Endothelial cell of umbilical vein (primary cell): Measurements from ENCODE around the gene TMEM239. TPM values are rescaled to one million over a fixed set of nuclear protein-coding genes. Genes with fewer than 3 reads are reported as not detected.

ENCODE experiments used
- BruUV-seq: library from RNA; stranded (reverse); fragments of 400-500 nt; replicated peaks from 2 replicates; lab custom pipeline; 2021; lab: Mats Ljungman, UMichigan
- CTCF ChIA-PET: fragments of 300-600, 350-600 bp; sonication (Branson Sonifier 250); formaldehyde crosslinking; loops from one replicate; lab custom pipeline; 2021; ENCODE audit warnings: antibody characterized with exemption, inconsistent platforms; lab: Charles Lee
- POLR2A ChIA-PET: fragments of 300-600, 350-600 bp; sonication (Branson Sonifier 250); formaldehyde crosslinking; loops from one replicate; lab custom pipeline; 2021; ENCODE audit warnings: antibody characterized with exemption, inconsistent platforms; lab: Charles Lee
- DNase-seq: peaks from one replicate; pipeline ENCODE4 v3.0.0-alpha.2; 2011; ENCODE audit warnings: low read depth, low spot score
- FAIRE-seq: peaks from 2 replicates; lab custom pipeline; 2011; peaks lifted over from hg19 to GRCh38; lab: Jason Lieb, UNC
- H2AFZ ChIP-seq: 2 replicates; pipeline ENCODE4 v1.6.0; 2012; ENCODE audit warnings: low read depth, low read length, control low read depth, inconsistent platforms
- H3K27ac ChIP-seq: 2 replicates; pipeline ENCODE4 v1.5.1; 2011; ENCODE audit warnings: low read depth, mild to moderate bottlenecking, control low read depth, low read length, moderate library complexity; ENCODE audit not compliant: insufficient read depth
- H3K27me3 ChIP-seq, 2 experiments: 2 replicates each; pipeline versions ENCODE4 v1.6.0 to v1.6.1; 2011; ENCODE audit warnings: low read length in 2 of 2, mixed read lengths in 1 of 2; ENCODE audit not compliant: control insufficient read depth in 2 of 2, insufficient read depth in 2 of 2
- H3K36me3 ChIP-seq, 2 experiments: 2 replicates in 1 of 2; 3 replicates in 1 of 2; pipeline ENCODE4 v1.5.1; 2011; ENCODE audit warnings: low read length in 2 of 2, mild to moderate bottlenecking in 1 of 2, moderate library complexity in 1 of 2; ENCODE audit not compliant: control insufficient read depth in 2 of 2, insufficient read depth in 2 of 2; ENCODE audit errors: extremely low read depth in 1 of 2
- H3K4me1 ChIP-seq: 3 replicates; pipeline ENCODE4 v1.5.1; 2011; ENCODE audit warnings: mild to moderate bottlenecking, low read length; ENCODE audit not compliant: control insufficient read depth, insufficient read depth; ENCODE audit errors: extremely low read depth
- H3K4me2 ChIP-seq: 2 replicates; pipeline ENCODE4 v1.6.1; 2011; ENCODE audit warnings: low read length, control low read depth, mixed read lengths; ENCODE audit not compliant: insufficient read depth
- H3K4me3 ChIP-seq, 3 experiments: fragments of 200-600 bp in 1 of 3; sonication (generic), shearing (Covaris generic) in 1 of 3; replicated peaks in 1 of 3; 2 replicates each; pipeline ENCODE4 v1.5.1; 2011 to 2016; ENCODE audit warnings: control low read depth in 3 of 3, low read length in 3 of 3, mild to moderate bottlenecking in 2 of 3, inconsistent platforms in 1 of 3, low read depth in 1 of 3, moderate library complexity in 1 of 3; ENCODE audit not compliant: insufficient read depth in 1 of 3
- H3K79me2 ChIP-seq: 2 replicates; pipeline ENCODE4 v1.6.0; 2012; ENCODE audit warnings: low read length, inconsistent platforms; ENCODE audit not compliant: control insufficient read depth, insufficient read depth
- H3K9ac ChIP-seq: replicated peaks from 2 replicates; pipeline ENCODE3; 2011; ENCODE audit warnings: low read length, control low read depth; ENCODE audit not compliant: insufficient read depth; ENCODE audit errors: extremely low read depth
- H3K9me1 ChIP-seq: replicated peaks from 3 replicates; pipeline ENCODE4 v1.6.0; 2011; ENCODE audit warnings: mild to moderate bottlenecking, low read length; ENCODE audit not compliant: control insufficient read depth, insufficient read depth; ENCODE audit errors: extremely low read depth
- H3K9me3 ChIP-seq: replicated peaks from 2 replicates; pipeline ENCODE4 v1.5.1; 2012; ENCODE audit warnings: low read length, inconsistent platforms; ENCODE audit not compliant: control insufficient read depth, insufficient read depth
- H4K20me1 ChIP-seq: replicated peaks from 2 replicates; pipeline ENCODE3; 2011; ENCODE audit warnings: mild to moderate bottlenecking, low read length; ENCODE audit not compliant: control insufficient read depth, insufficient read depth; ENCODE audit errors: extremely low read depth
- CTCF ChIP-seq, 2 donors: IDR thresholded peaks; 1 replicate in 1 of 2; 2 replicates in 1 of 2; pipeline ENCODE4 v1.5.1; 2011; ENCODE audit warnings: low read length in 2 of 2, mild to moderate bottlenecking in 2 of 2, moderate library complexity in 2 of 2, control low read depth in 1 of 2, inconsistent platforms in 1 of 2, low read depth in 1 of 2; ENCODE audit not compliant: insufficient read depth in 1 of 2; ENCODE audit errors: extremely low read depth in 1 of 2
- FOS ChIP-seq: IDR thresholded peaks from 2 replicates; pipeline ENCODE4 v1.6.1; 2011; ENCODE audit warnings: mild to moderate bottlenecking, low read length, moderate library complexity, borderline replicate concordance; ENCODE audit not compliant: insufficient read depth
- GATA2 ChIP-seq: IDR thresholded peaks from 2 replicates; pipeline ENCODE4 v1.7.0; 2011; ENCODE audit warnings: low read depth, mild to moderate bottlenecking, moderate library complexity, mixed read lengths, low read length; ENCODE audit not compliant: insufficient read length, insufficient read depth
- JUN ChIP-seq: IDR thresholded peaks from 2 replicates; pipeline ENCODE4 v1.6.1; 2011; ENCODE audit warnings: borderline replicate concordance, low read depth; ENCODE audit not compliant: insufficient read length, insufficient read depth
- MAX ChIP-seq: IDR thresholded peaks from 2 replicates; pipeline ENCODE4 v1.6.1; 2011; ENCODE audit not compliant: insufficient read depth, insufficient read length
- POLR2A ChIP-seq: IDR thresholded peaks from 2 replicates; pipeline ENCODE4 v1.6.1; 2012; ENCODE audit warnings: low read depth, mild to moderate bottlenecking, control low read depth, low read length
- POLR2AphosphoS5 ChIP-seq: IDR thresholded peaks from 2 replicates; pipeline ENCODE4 v1.6.1; 2012; ENCODE audit warnings: low read depth, mild to moderate bottlenecking, control low read depth, low read length, moderate library complexity; ENCODE audit not compliant: insufficient read depth
- dilution Hi-C: fragments of 300-500 bp; cut with MboI; formaldehyde crosslinking; loops from one replicate; pipeline ENCODE4 v1.15.0; 2019; ENCODE audit warnings: low sequenced_read_pairs; ENCODE audit not compliant: extremely low pct_ligation_motif_present
- intact Hi-C: fragments of 100-400 bp; cut with micrococcal nuclease; formaldehyde crosslinking; loops from one replicate; pipeline ENCODE4 v1.10.0; 2022
- polyA plus RNA-seq, 4 experiments: library from polyadenylated mRNA; depleted of rRNA in 3 of 4; stranded (reverse) in 3 of 4; unstranded in 1 of 4; fragments of >200 nt; gene quantifications; 2 replicates each; pipeline versions ENCODE4 v1.2.1 to v1.2.3, GENCODE V29; 2011 to 2012; ENCODE audit warnings: missing spikeins in 1 of 4
- total RNA-seq: library from RNA; stranded (reverse); gene quantifications from 2 replicates; pipeline ENCODE4 v1.2.3, GENCODE V29; 2021

Gene TMEM239
- total and polyA plus RNA-seq, 2 donors (not counting 3 experiments of a cell fraction or from before 2014, with no cell fraction given), result not detected

GRCh38 chr20:2771631-2772080 is 44.5 kb upstream of the TMEM239 start:
- dilution Hi-C loops, result no loop called here
- Histone ChIP-seq H3K27me3 (peaks cover 0 to 2% of the 10 kb centered on the region in 2 experiments), H3K27ac (peak overlapping the region; percentile 32), H3K9me3 (no peaks in the 10 kb centered on the region), H3K9ac (no peak overlapping the region), H3K4me1 (peaks cover 11% of the 10 kb centered on the region), H3K36me3 (no peaks in the 10 kb centered on the region), H3K4me3 (no peak overlapping the region), H4K20me1 (no peaks in the 10 kb centered on the region), H2AFZ (peak overlapping the region; percentile 88), H3K9me1 (no peaks in the 10 kb centered on the region), H3K79me2 (no peaks in the 10 kb centered on the region), H3K4me2 (peak overlapping the region; percentile 19)
- TF ChIP-seq POLR2AphosphoS5, result peak; percentile 46
- peak; percentile 45 for TF ChIP-seq MAX
- TF ChIP-seq FOS, result peak; percentile 48
- no peak for TF ChIP-seq GATA2
- intact Hi-C loops, result no loop called here
- DNase-seq (peak; percentile 45), FAIRE-seq (peak; percentile 76)
- ChIA-PET CTCF (interaction anchor here (0.7 kb wide), 1 partner anchor 11 kb away, joined by 3 read pairs; no protein-coding TSS in a partner anchor), POLR2A (no interaction called here)
- no TSS peak for BruUV-seq

GRCh38 chr20:2773812-2774211 is 42.4 kb upstream of the TMEM239 start:
- Histone ChIP-seq H3K4me2 (no peak overlapping the region), H3K9ac (no peak overlapping the region), H3K36me3 (no peaks in the 10 kb centered on the region), H3K9me1 (no peaks in the 10 kb centered on the region), H3K27me3 (peaks cover 0 to 2% of the 10 kb centered on the region in 2 experiments), H3K4me3 (no peak overlapping the region), H4K20me1 (no peaks in the 10 kb centered on the region), H2AFZ (no peak overlapping the region), H3K9me3 (no peaks in the 10 kb centered on the region), H3K27ac (no peak overlapping the region), H3K79me2 (no peaks in the 10 kb centered on the region), H3K4me1 (peaks cover 6% of the 10 kb centered on the region)
- POLR2A ChIA-PET, result no interaction called here
- BruUV-seq, result no TSS peak
- no peak for FAIRE-seq
- dilution Hi-C loops (no loop called here), intact Hi-C loops (no loop called here)
- DNase-seq, result no peak
- no peak for TF ChIP-seq FOS
- TF ChIP-seq CTCF (IDR thresholded peaks at IDR 0.05; ENCODE audit: extremely low read depth in 1 of 2, insufficient read depth in 1 of 2, low read depth in 1 of 2, low read length in 2 of 2), result no peak
- TF ChIP-seq POLR2A, result no peak
- TF ChIP-seq MAX, result no peak
- TF ChIP-seq JUN, result no peak
- CTCF ChIA-PET, result interaction anchor here (1.6 kb wide), 2 partner anchors 11 to 18 kb away, joined by 4 read pairs; no protein-coding TSS in a partner anchor
